Measurements from ENCODE around the gene TBCK.
"Not testable (repeated sequence)": the region's sequence is repeated elsewhere in the genome, so short reads cannot be mapped to it uniquely, and the experiment has no call there.

TBCK gene

DNA sequence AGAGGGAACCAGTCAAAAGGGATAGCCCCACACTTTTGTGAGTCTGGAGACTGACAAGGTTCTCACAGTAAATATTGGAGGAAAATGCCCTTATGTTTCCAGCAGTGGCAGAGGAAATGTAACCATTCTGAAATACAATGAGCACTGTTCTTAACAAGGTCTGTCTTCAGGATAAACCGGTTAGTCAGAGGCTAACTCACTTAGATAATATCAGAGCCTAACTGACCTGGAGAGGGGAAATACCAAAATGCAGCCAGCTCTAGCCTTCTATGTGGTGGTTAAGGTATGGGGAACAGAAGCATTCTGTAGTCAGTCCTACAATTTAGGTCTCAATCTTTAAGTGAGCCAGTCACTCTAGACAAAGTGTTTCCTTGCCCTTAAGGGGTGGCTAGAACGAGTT lies 70.8 kb downstream of the TBCK start:
- DNase-seq (ENCODE audit: low read depth): peak; percentile 86
- TF ChIP-seq, protein P1, sequence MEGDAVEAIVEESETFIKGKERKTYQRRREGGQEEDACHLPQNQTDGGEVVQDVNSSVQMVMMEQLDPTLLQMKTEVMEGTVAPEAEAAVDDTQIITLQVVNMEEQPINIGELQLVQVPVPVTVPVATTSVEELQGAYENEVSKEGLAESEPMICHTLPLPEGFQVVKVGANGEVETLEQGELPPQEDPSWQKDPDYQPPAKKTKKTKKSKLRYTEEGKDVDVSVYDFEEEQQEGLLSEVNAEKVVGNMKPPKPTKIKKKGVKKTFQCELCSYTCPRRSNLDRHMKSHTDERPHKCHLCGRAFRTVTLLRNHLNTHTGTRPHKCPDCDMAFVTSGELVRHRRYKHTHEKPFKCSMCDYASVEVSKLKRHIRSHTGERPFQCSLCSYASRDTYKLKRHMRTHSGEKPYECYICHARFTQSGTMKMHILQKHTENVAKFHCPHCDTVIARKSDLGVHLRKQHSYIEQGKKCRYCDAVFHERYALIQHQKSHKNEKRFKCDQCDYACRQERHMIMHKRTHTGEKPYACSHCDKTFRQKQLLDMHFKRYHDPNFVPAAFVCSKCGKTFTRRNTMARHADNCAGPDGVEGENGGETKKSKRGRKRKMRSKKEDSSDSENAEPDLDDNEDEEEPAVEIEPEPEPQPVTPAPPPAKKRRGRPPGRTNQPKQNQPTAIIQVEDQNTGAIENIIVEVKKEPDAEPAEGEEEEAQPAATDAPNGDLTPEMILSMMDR (IDR thresholded peaks at IDR 0.05; ENCODE audit: insufficient read depth, low read depth, low read length, missing control alignments): no peak
- H3K4me3 ChIP-seq (ENCODE audit: low read length): no peak overlapping the region

DNA sequence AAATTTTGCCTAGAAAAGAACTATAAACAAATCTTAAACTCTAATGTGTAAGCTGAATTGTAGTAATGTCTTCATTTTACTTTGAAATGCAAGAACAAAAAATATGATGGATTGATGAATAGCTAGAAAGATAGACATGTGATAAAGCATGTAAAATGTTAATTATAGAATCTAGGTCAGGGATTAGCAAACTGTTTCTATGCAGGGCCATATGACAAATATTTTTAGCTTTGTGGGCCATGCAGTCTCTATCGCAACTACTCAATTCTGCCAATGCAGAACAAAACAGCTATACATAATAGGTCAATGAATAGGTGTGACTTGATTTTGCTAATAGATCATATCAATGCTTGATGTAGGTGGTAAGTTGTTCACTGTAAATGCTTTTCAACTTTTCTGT lies 75.3 kb downstream of the TBCK start:
- TF ChIP-seq, protein P1 (IDR thresholded peaks at IDR 0.05; ENCODE audit: insufficient read depth, low read depth, low read length, missing control alignments): no peak
- DNase-seq (ENCODE audit: low read depth): no peak
- H3K4me3 ChIP-seq (ENCODE audit: low read length): no peak overlapping the region

DNA sequence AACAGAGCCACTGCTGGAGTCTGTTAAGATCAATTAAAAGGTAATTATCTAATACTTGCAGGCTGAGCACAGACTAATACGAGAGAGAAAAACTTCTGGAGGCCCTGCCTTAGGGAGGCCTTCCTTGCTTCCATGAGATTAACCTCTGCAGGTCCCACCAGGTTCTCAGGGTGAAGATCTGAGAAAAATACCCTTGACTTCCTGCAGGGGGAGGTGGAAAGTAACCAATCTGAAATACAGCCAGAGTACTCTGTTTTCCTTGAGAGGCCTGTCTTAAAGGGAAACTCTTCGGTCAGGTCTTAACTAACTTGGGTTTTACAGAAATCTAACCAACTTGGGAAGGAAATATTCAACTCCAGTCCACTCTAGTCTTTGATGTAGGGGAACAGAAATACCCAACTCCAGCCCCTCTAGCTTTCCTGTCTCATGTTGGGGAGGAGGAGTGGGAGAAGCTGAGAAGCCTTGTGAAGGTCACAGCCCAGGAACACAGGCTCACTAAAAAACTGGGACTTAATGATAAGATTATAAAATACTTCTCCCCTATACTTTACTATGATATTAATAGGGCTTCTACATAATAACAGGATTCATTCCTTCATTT lies 77.1 kb downstream of the TBCK start:
- H3K4me3 ChIP-seq (ENCODE audit: low read length): no peak overlapping the region
- TF ChIP-seq, protein P1 (IDR thresholded peaks at IDR 0.05; ENCODE audit: insufficient read depth, low read depth, low read length, missing control alignments): peak; percentile 92
- peak; percentile 62 for DNase-seq (ENCODE audit: low read depth)

DNA sequence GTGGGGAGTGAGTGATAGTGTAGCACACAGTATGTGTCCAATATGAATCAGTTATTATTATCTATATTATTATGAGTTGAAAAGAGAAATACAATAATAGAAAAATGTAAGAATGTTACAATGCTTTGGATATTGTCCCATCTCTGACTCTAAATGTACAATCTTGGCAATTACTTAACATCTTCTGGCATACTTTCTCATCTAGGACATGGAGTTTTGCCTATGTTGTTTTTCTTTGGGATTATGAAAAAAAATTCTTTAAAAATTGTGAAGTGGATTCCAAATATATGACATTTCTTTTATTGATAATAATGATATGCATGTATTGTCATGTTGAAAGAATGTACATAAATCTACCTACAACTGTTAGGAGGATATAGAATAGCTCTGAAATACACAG lies 84.1 kb downstream of the TBCK start:
- no peak for DNase-seq (ENCODE audit: low read depth)
- H3K4me3 ChIP-seq (ENCODE audit: low read length): no peak overlapping the region
- TF ChIP-seq, protein P1 (IDR thresholded peaks at IDR 0.05; ENCODE audit: insufficient read depth, low read depth, low read length, missing control alignments): no peak

DNA sequence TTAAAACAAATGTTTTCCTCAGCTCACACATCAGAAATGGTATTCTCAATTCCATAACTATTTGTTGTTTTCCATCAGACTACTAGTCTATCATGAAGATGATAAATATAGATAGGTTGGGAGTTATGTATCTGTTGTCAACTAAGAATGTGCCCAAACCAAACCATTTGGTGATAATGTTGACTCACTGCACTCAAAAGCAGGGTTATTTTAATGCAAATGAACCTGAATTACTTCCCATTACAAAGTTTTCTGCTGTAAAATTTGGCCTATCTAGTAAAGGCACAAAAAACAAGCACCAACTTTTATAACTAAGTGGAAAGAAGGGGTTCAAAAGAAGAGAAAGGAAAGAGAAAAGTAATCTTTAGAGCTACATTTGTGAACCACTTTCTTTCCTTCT lies 93.5 kb downstream of the TBCK start:
- H3K4me3 ChIP-seq (ENCODE audit: low read length): no peak overlapping the region
- DNase-seq (ENCODE audit: low read depth): no peak
- TF ChIP-seq, protein P1 (IDR thresholded peaks at IDR 0.05; ENCODE audit: insufficient read depth, low read depth, low read length, missing control alignments): no peak

DNA sequence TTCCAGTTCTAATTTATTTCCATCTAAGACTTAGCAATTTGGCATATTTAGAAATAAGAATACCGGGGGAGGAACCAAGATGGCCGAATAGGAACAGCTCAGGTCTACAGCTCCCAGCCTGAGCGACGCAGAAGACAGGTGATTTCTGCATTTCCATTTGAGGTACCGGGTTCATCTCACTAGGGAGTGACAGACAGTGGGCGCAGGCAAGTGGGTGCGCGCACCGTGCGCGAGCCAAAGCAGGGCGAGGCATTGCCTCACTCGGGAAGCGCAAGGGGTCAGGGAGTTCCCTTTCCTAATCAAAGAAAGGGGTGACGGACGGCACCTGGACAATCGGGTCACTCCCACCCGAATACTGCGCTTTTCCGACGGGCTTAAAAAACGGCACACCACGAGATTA lies 102.7 kb downstream of the TBCK start:
- H3K4me3 ChIP-seq (ENCODE audit: low read length); DNase-seq (ENCODE audit: low read depth): not testable (repeated sequence)

DNA sequence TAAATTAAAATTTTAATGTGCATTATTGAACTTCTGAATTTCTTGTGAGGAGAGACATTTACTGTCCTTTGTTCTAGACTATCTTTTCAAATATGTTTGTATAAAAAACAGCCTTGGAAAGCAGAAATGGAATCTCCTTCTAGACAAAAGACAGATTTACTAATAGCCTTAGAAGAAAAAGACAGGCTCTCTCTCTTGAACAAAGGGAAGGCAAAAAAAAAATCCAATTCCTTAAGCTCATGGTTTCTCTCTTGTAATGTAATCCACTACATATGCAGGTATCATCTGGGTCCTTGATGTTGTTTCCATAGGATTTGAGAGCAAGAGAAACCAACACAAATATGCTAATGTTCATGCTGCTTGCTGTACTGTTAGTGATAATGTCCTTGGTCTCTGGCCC lies 106.0 kb downstream of the TBCK start:
- H3K4me3 ChIP-seq (ENCODE audit: low read length): no peak overlapping the region
- DNase-seq (ENCODE audit: low read depth): no peak
- TF ChIP-seq, protein P1 (IDR thresholded peaks at IDR 0.05; ENCODE audit: insufficient read depth, low read depth, low read length, missing control alignments): no peak

Data from epithelial cell of esophagus (primary cell).